ENCODE data around the gene PHF24. TPM values are rescaled to one million over a fixed set of nuclear protein-coding genes. Genes with fewer than 3 reads are reported as not detected.
"Not testable (repeated sequence)": the region's sequence is repeated elsewhere in the genome, so short reads cannot be mapped to it uniquely, and the experiment has no call there.

The PHF24 gene
- total and polyA plus RNA-seq, 10 of the 15 experiments (the other 5 are each of a cell fraction or from before 2014, with no cell fraction given): 0.02 to 0.04 TPM; not detected in 8

GRCh38 chr9:34929506-34930102 lies 28.5 kb upstream of the PHF24 start:
- peak; percentile 72 for ATAC-seq
- no peaks in the 10 kb centered on the region for H3K79me2 ChIP-seq (ENCODE audit: control insufficient read depth, insufficient read depth, low read length)
- no peaks in the 10 kb centered on the region for H3K27me3 ChIP-seq (replicated peaks in 1 of 2; ENCODE audit: control insufficient read depth in 2 of 2, insufficient read depth in 2 of 2, low read length in 1 of 2)
- no TSS peak for BruUV-seq (replicated peaks)
- 8% methylated on average over 7 of the region's 7 CpGs for whole genome bisulfite sequencing (ENCODE audit: insufficient coverage, insufficient replicate concordance, low lambda C conversion rate, missing lambda C conversion rate)
- ChIA-PET RAD21 (ENCODE audit: unreplicated experiment) (interaction anchor here (1.0 kb wide), 2 partner anchors 30 to 121 kb away, joined by 3 to 4 read pairs; no protein-coding TSS in a partner anchor), POLR2A (interaction anchor here (0.5 kb wide), 1 partner anchor 759 kb away, joined by 4 read pairs; no protein-coding TSS in a partner anchor), CTCF (interaction anchor here (0.9 to 1.5 kb wide), 8 partner anchors 9 to 526 kb away, joined by 3 to 6 read pairs (median 4); no protein-coding TSS in a partner anchor), SMC1A (ENCODE audit: uncharacterized antibody, unreplicated experiment) (no interaction called here)
- H3K27ac ChIP-seq (ENCODE audit: control insufficient read depth, insufficient read depth): no peak overlapping the region
- no peak overlapping the region for H2AFZ ChIP-seq (ENCODE audit: control insufficient read depth, low read depth, low read length)
- no peaks in the 10 kb centered on the region for H4K20me1 ChIP-seq (ENCODE audit: control insufficient read depth, insufficient read depth)
- no peak for DNase-seq (ENCODE audit: low read depth, low spot score)
- TF ChIP-seq NBN (IDR thresholded peaks at IDR 0.05) (no peak), CTCF (IDR thresholded peaks at IDR 0.05 in 2 of 3, conservative IDR thresholded peaks at IDR 0.05 in 1 of 3; ENCODE audit: control insufficient read depth in 2 of 3, extremely low read depth in 1 of 3, insufficient read depth in 1 of 3, low read depth in 3 of 3, low read length in 3 of 3) (peak; percentile 41 to 61 (median 58))
- in situ Hi-C loops (cut with MboI) (no loop called here), intact Hi-C loops (cut with micrococcal nuclease; ENCODE audit: unreplicated experiment) (no loop called here)
- H3K4me2 ChIP-seq (ENCODE audit: control insufficient read depth, insufficient read depth): no peak overlapping the region
- H3K4me1 ChIP-seq (ENCODE audit: control insufficient read depth, insufficient read depth, low read length): no peaks in the 10 kb centered on the region
- FAIRE-seq: no peak
- no peak overlapping the region for H3K9ac ChIP-seq (ENCODE audit: control insufficient read depth, insufficient read depth, low read length)
- H3K9me3 ChIP-seq (replicated peaks; ENCODE audit: control insufficient read depth, insufficient read depth, low read length): no peaks in the 10 kb centered on the region; the same call in 2 of the 3 replicates
- H3K36me3 ChIP-seq (ENCODE audit: control insufficient read depth in 2 of 2, insufficient read depth in 2 of 2, low read length in 1 of 2): no peaks in the 10 kb centered on the region
- H3K4me3 ChIP-seq: no peak overlapping the region

GRCh38 chr9:34939989-34940388 lies 18.1 kb upstream of the PHF24 start:
- H3K36me3 ChIP-seq (ENCODE audit: control insufficient read depth in 2 of 2, insufficient read depth in 2 of 2, low read length in 1 of 2); BruUV-seq (replicated peaks); POLR2A ChIA-PET; in situ Hi-C loops (cut with MboI); FAIRE-seq; H4K20me1 ChIP-seq (ENCODE audit: control insufficient read depth, insufficient read depth); intact Hi-C loops (cut with micrococcal nuclease; ENCODE audit: unreplicated experiment); H3K9ac ChIP-seq (ENCODE audit: control insufficient read depth, insufficient read depth, low read length); DNase-seq (ENCODE audit: low read depth, low spot score); H3K4me3 ChIP-seq; H3K27ac ChIP-seq (ENCODE audit: control insufficient read depth, insufficient read depth); ATAC-seq; SMC1A ChIA-PET (ENCODE audit: uncharacterized antibody, unreplicated experiment); H3K4me1 ChIP-seq (ENCODE audit: control insufficient read depth, insufficient read depth, low read length); H3K4me2 ChIP-seq (ENCODE audit: control insufficient read depth, insufficient read depth); H3K27me3 ChIP-seq (replicated peaks in 1 of 2; ENCODE audit: control insufficient read depth in 2 of 2, insufficient read depth in 2 of 2, low read length in 1 of 2); RAD21 ChIA-PET (ENCODE audit: unreplicated experiment); H2AFZ ChIP-seq (ENCODE audit: control insufficient read depth, low read depth, low read length); H3K79me2 ChIP-seq (ENCODE audit: control insufficient read depth, insufficient read depth, low read length); H3K9me3 ChIP-seq (replicated peaks; ENCODE audit: control insufficient read depth, insufficient read depth, low read length): not testable (repeated sequence)
- CTCF ChIA-PET: interaction anchor here (0.6 kb wide), 1 partner anchor 56 kb away, joined by 3 read pairs; no protein-coding TSS in a partner anchor
